Thymus (tissue), 11 donors: ENCODE data around the gene CHAT. TPM values are rescaled to one million over a fixed set of nuclear protein-coding genes. Genes with fewer than 3 reads are reported as not detected.

Source experiments
- DNase-seq, 9 donors: peaks; one replicate each; pipeline ENCODE4 v3.0.0-alpha.2; 2013; ENCODE audit warnings: low spot score in 9 of 9, low read depth in 6 of 9, missing footprints in 1 of 9
- H3K27ac ChIP-seq, 2 donors: one replicate each; pipeline ENCODE4 v1.5.1; 2013; ENCODE audit warnings: control low read depth in 1 of 2, low read depth in 1 of 2, low read length in 1 of 2, mild to moderate bottlenecking in 1 of 2, moderate library complexity in 1 of 2
- H3K27me3 ChIP-seq, 2 donors: one replicate each; pipeline ENCODE4 v1.5.1; 2013; ENCODE audit warnings: low read length in 1 of 2; ENCODE audit not compliant: control insufficient read depth in 2 of 2, insufficient read depth in 1 of 2
- H3K36me3 ChIP-seq, 2 donors: one replicate each; pipeline ENCODE4 v1.5.1; 2013; ENCODE audit warnings: low read length in 1 of 2, mild to moderate bottlenecking in 1 of 2, moderate library complexity in 1 of 2; ENCODE audit not compliant: control insufficient read depth in 2 of 2, insufficient read depth in 2 of 2
- H3K4me1 ChIP-seq, 2 donors: one replicate each; pipeline ENCODE4 v1.5.1; 2013; ENCODE audit warnings: low read length in 2 of 2; ENCODE audit not compliant: control insufficient read depth in 2 of 2, insufficient read depth in 2 of 2
- H3K4me3 ChIP-seq, 2 donors: one replicate each; pipeline ENCODE4 v1.5.1; 2013; ENCODE audit warnings: low read length in 2 of 2, control low read depth in 1 of 2, mild to moderate bottlenecking in 1 of 2
- H3K9me3 ChIP-seq, 2 donors: one replicate each; pipeline ENCODE4 v1.5.1; 2013; ENCODE audit warnings: low read length in 1 of 2, mild to moderate bottlenecking in 1 of 2; ENCODE audit not compliant: control insufficient read depth in 2 of 2, insufficient read depth in 1 of 2
- WGBS: extraction: QIAGEN DNeasy Blood & Tissue Kit; methylation state at CpG from one replicate; pipeline ENCODE4 v1.1.7; 2013; 5-methylcytosine and 5-hydroxymethylcytosine counted together
- polyA plus RNA-seq: library from polyadenylated mRNA; stranded (reverse); fragments of 200-250 nt; gene quantifications from one replicate; pipeline ENCODE4 v1.2.3, GENCODE V29; 2013
- total RNA-seq: library from RNA; stranded (reverse); fragments of 120-200 nt; gene quantifications from one replicate; pipeline ENCODE4 v1.2.4, GENCODE V29; 2013
- donor health status: healthy.

The CHAT gene
- total and polyA plus RNA-seq, 2 donors = 0.09 TPM; not detected in 1

DNA sequence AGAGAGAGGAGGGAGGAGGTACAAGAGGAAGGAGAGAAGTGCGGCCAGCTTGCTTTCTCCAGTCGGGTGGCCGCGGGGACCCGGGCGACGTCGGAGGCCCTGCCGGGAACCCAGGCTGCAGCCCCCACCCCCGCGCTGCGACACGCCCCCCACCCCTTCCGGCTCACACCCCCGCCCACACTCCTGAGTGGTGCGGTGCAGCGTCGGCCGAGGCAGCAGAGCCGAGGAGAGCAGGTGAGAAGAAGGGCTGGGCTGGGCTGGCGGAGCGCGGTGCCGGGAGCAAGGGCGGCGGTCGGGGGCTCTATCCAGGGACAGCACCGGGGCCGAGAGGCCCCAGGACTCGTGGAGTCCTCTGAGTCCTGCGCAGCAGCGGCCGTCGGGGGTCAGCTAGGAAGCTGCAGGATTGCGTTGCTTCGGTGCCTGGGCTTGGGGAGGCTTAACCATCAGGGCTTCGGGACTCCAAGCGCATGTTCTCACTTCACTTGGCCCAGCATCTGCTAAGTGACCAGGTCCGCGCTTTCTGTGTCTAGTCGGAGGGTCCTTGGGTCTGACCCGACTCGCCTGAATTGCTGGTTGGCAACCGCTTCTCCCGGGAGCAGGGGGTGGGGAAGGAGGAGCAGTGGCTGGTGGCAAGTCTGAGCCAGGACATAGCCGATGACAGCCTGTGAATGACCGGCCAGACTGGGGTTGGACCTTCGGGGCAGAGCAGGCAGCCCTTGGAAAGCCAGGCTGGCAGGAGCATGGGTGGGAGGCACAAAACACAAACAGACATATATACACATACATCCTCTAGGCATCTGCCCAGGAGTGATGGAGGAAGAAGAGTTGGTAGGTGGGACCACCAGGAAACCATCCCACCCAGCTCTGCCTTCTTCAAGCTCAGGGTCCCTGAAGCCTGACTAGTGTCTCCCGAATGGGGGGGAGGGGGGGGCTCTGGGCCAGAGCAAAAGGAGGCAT is 683 bp downstream of the CHAT start:
- 7% methylated on average over 49 of the region's 49 CpGs for WGBS

DNA sequence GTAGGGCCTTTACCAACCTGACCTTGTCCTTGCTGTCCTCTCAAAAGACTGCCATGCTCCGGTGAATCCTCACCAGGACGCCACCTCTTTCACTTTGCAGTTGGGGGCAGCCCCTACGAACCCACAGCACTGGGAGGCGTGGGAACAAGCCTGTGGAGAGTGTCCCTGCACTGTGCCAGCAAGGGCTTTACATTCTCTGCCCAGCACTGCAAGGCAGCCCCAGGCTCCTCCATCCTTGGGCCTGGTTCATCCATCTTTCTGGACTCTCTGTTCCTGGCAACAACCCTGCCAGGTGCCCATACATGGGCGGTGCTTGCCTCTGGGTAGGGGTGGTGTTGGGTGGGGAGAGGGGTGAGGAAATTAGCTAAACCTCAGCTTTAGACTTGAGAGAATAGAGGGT is 1.4 kb downstream of the CHAT start:
- Histone ChIP-seq H3K36me3 (no peaks in the 10 kb centered on the region), H3K4me1 (no peaks in the 10 kb centered on the region), H3K27me3 (peaks cover 56 to 97% of the 10 kb centered on the region in 2 donors), H3K27ac (no peak overlapping the region), H3K9me3 (peaks cover 2 to 15% of the 10 kb centered on the region in 2 donors), H3K4me3 (no peak overlapping the region)
- no peak for DNase-seq
- WGBS = 79% methylated on average over 5 of the region's 5 CpGs

More for the DNA sequence above, 683 bp downstream of the CHAT start:
- peaks cover 2 to 15% of the 10 kb centered on the region in 2 donors for H3K9me3 ChIP-seq
- no peaks in the 10 kb centered on the region for H3K36me3 ChIP-seq
- peaks cover 63 to 98% of the 10 kb centered on the region in 2 donors for H3K27me3 ChIP-seq
- DNase-seq = no peak
- no peak overlapping the region for H3K4me3 ChIP-seq
- no peaks in the 10 kb centered on the region for H3K4me1 ChIP-seq
- H3K27ac ChIP-seq = no peak overlapping the region

DNA sequence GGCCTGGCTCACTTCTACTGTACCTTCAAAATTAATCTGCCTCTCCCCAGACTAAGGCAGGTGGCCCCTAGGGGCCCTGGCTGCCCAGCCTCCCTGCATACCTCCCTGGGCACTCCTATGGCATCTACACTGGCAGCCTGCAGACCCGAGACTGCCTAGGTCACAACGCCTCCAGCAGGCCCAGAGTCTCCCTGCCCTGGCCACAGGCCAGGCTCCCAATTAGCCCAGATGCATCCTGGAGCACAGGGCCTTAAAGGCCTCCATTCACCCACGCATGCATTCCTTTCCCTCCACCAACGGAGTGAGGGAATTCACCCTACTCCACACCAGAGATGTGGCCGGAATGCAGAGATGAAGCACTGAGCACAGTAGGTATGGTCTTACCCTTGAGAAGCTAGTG is 1.9 kb downstream of the CHAT start:
- no peak for DNase-seq
- no peak overlapping the region for H3K27ac ChIP-seq
- H3K27me3 ChIP-seq = peaks cover 51 to 96% of the 10 kb centered on the region in 2 donors
- peaks cover 2 to 15% of the 10 kb centered on the region in 2 donors for H3K9me3 ChIP-seq
- H3K4me3 ChIP-seq = no peak overlapping the region
- H3K4me1 ChIP-seq = no peaks in the 10 kb centered on the region
- H3K36me3 ChIP-seq = no peaks in the 10 kb centered on the region
- 82% methylated on average over 5 of the region's 5 CpGs for WGBS

DNA sequence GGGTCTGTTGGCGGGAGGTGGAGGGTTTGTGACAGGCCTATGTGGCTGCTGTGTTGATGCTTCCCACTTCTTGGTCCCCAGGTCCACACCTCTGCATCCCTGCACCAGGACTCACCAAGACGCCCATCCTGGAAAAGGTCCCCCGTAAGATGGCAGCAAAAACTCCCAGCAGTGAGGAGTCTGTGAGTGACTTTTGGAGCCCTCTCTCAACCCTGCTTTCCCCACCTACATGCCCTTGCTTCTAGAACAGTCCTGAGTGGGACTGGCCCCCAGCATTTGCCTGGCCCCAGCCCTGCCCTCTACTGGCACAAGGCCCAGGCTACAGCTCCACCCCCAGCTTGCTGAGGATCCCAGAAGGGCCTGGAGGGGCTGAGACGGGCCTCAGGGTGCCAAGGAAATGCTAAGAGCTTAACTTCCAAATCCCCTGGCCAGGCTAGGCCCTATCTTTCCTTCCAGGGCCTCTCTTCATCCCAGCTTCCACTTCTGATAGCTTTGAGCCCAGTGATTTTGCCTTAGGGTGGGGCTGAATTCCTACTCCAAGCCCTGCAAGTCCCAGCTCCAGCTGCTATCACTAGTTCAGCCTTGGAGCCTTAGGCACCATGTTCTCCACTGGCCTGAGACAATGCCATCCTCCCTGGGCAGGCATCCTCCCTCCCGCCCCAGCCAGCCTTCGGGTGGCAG is 2.7 kb downstream of the CHAT start:
- DNase-seq = no peak
- 81% methylated on average over 6 of the region's 6 CpGs for WGBS
- Histone ChIP-seq H3K27ac (no peak overlapping the region), H3K36me3 (no peaks in the 10 kb centered on the region), H3K4me3 (no peak overlapping the region), H3K4me1 (no peaks in the 10 kb centered on the region), H3K27me3 (peaks cover 42 to 92% of the 10 kb centered on the region in 2 donors), H3K9me3 (peaks cover 0 to 15% of the 10 kb centered on the region in 2 donors)

DNA sequence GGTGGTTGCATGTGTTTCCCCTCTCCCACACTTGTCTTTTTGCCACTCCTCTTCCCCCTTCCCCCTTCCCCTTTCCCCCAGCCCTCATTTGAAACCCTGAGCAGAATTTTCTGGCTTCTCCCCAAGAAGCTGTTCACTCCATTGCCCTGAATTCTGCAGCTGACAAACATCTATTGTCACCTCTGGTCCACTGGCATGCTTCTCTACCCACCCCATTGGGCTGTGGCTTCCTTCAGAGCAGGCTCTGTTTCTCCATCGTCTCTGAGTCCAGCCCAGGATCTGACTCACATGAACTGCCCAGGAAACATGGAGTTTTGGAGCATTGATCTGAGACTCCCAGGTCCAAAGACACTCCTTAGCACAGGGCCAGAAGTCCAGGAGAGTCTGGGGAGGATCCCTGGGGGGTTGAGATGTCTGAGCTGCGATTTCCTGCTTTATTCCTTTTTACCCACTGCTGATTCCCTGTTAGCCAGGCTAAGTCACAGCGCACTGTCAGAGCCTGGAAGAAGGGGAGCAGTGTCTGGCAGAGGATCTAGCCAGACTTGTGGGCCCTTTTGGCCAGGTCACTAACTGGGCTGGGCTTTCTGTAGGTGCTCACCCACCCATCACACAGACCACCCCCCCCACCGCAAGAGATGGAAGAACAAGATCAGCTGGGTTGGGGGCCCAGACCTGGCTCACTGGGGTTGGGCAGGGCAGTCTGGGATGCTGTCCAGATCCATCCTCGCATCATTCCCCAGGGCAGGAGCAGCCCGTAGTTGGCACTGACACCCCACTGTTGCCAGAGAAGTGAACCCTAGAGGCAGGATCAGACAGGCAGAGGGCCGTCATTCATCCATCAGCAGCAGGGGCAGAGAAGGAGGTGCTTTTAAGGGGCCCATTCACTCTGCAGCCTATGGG is 3.5 kb downstream of the CHAT start:
- no peaks in the 10 kb centered on the region for H3K36me3 ChIP-seq
- H3K9me3 ChIP-seq = peaks cover 0 to 7% of the 10 kb centered on the region in 2 donors
- WGBS = 78% methylated on average over 7 of the region's 7 CpGs
- no peak overlapping the region for H3K4me3 ChIP-seq
- no peak overlapping the region for H3K27ac ChIP-seq
- H3K4me1 ChIP-seq = no peaks in the 10 kb centered on the region
- DNase-seq = no peak
- peaks cover 34 to 87% of the 10 kb centered on the region in 2 donors for H3K27me3 ChIP-seq

DNA sequence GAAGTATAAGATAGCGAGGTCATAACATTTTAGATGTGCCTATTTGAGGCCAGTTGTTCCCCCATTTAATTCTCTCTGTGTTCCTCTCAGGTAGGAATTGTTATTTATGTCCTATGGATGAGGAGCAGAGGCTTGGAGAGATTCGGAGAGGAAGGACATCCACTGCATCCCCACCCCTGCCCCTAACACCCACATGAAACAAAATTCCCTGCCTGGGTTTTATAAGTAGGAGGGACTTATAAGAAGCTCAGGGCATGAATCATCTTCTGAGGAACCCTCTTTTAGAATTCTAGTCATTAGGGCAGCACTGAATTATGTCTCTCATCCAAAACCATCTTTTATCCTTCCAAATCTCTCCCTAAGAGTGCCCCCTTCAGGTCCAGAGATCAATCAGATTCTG is 5.0 kb downstream of the CHAT start:
- Histone ChIP-seq H3K27ac (no peak overlapping the region), H3K4me1 (no peaks in the 10 kb centered on the region), H3K9me3 (peaks cover 0 to 6% of the 10 kb centered on the region in 2 donors), H3K36me3 (no peaks in the 10 kb centered on the region), H3K27me3 (peaks cover 20 to 74% of the 10 kb centered on the region in 2 donors), H3K4me3 (no peak overlapping the region)
- DNase-seq = no peak
- 91% methylated on average over 2 of the region's 2 CpGs for WGBS

DNA sequence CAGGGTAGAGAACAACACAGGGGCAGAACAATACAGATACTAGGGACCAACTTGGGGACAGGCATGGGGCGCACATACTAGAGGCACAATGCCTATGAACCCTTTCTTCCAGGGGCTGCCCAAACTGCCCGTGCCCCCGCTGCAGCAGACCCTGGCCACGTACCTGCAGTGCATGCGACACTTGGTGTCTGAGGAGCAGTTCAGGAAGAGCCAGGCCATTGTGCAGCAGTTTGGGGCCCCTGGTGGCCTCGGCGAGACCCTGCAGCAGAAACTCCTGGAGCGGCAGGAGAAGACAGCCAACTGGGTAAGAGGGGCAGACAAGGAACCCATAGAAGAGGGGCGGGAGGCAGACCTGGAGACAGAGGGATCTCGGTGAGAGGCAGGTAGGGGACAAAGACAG is 5.8 kb downstream of the CHAT start:
- no peaks in the 10 kb centered on the region for H3K4me1 ChIP-seq
- peaks cover 12 to 66% of the 10 kb centered on the region in 2 donors for H3K27me3 ChIP-seq
- H3K9me3 ChIP-seq = peaks cover 0 to 6% of the 10 kb centered on the region in 2 donors
- no peaks in the 10 kb centered on the region for H3K36me3 ChIP-seq
- no peak overlapping the region for H3K4me3 ChIP-seq
- no peak overlapping the region for H3K27ac ChIP-seq
- no peak for DNase-seq
- WGBS = 69% methylated on average over 10 of the region's 10 CpGs

DNA sequence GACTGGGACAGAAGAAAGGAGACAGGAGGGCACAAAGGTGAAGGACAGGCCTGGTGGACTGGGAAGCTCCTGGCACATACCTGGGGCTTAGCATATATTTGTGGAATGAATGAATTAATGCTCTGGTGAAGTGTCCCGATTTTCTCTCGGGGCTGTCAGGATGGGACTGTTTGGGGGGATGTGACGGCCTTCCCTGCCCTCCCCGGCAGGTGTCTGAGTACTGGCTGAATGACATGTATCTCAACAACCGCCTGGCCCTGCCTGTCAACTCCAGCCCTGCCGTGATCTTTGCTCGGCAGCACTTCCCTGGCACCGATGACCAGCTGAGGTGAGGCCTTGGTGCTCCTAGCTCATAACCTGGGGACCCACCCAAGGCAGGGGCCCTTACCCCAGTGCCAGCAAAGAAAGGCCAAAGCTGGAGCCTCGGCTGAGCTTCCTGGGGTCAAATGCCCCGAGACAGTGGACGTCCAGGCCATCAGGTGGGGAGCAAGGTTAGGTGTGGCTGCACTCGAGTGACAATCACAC is 6.5 kb downstream of the CHAT start:
- H3K27ac ChIP-seq = no peak overlapping the region
- no peak overlapping the region for H3K4me3 ChIP-seq
- DNase-seq = no peak
- peaks cover 5 to 60% of the 10 kb centered on the region in 2 donors for H3K27me3 ChIP-seq
- no peaks in the 10 kb centered on the region for H3K4me1 ChIP-seq
- H3K9me3 ChIP-seq = peaks cover 0 to 6% of the 10 kb centered on the region in 2 donors
- H3K36me3 ChIP-seq = no peaks in the 10 kb centered on the region
- 93% methylated on average over 12 of the region's 12 CpGs for WGBS
